NT2/D1 (cell line): ENCODE results near the gene DNM3.

ENCODE experiments used
- YY1 ChIP-seq: IDR thresholded peaks from 2 replicates; pipeline ENCODE4 v1.6.1; 2011; ENCODE audit not compliant: insufficient read length, insufficient read depth
- ZNF274 ChIP-seq: IDR thresholded peaks from 2 replicates; pipeline ENCODE4 v1.6.1; 2011; ENCODE audit warnings: mild to moderate bottlenecking, low read depth, low read length

DNA sequence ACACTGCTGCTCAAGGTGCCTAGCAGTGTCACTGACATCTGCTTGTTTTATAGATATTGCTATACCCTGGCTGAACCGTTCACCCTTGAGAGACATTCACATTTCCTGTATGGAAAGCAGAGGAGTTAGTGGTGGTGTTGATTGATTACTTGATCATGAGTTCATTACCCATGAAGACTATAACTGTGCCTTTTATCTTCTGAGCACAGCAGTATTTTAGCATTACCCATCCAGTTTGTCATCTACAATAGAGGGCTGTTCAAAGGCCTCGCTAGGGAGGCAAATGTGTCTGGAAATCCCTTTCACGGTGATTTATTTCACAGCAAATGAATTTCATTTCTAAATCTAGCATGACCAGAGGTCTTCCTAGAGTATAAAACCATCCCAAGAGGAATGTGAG is 160.0 kb downstream of the DNM3 start:
- TF ChIP-seq ZNF274 (no peak), YY1 (no peak)
